GM21717 (cell line): ENCODE data around the gene AATK.

Experiments
- ATAC-seq: cut with Tn5 transposase; IDR thresholded peaks from one replicate; pipeline ENCODE4 v1.9.1; 2021; ENCODE audit warnings: mild to moderate bottlenecking, moderate library complexity; ENCODE audit not compliant: unreplicated experiment

The AATK gene

GRCh38 chr17:81129289-81129688 lies 36.7 kb downstream of the AATK start:
- no peak for ATAC-seq

GRCh38 chr17:81128774-81129173 lies 37.2 kb downstream of the AATK start:
- no peak for ATAC-seq

GRCh38 chr17:81128338-81128737 lies 37.7 kb downstream of the AATK start:
- no peak for ATAC-seq

GRCh38 chr17:81127526-81128177 lies 38.4 kb downstream of the AATK start:
- no peak for ATAC-seq

- no peak for ATAC-seq
These were observed 38.9 kb downstream of the AATK start for GRCh38 chr17:81127133-81127455.

GRCh38 chr17:81126281-81127132 lies 39.5 kb downstream of the AATK start:
- no peak for ATAC-seq

- ATAC-seq, result no peak
These were observed 40.4 kb downstream of the AATK start for GRCh38 chr17:81125573-81126081.

GRCh38 chr17:81124377-81124776 lies 41.6 kb downstream of the AATK start:
- ATAC-seq, result no peak

GRCh38 chr17:81123052-81124048 lies 42.7 kb downstream of the AATK start:
- ATAC-seq, result no peak

- ATAC-seq, result no peak
These were observed 43.9 kb downstream of the AATK start for GRCh38 chr17:81121841-81122733.

- ATAC-seq, result no peak
These were observed 45.1 kb downstream of the AATK start for GRCh38 chr17:81120695-81121621.

GRCh38 chr17:81120149-81120484 lies 45.9 kb downstream of the AATK start:
- ATAC-seq, result no peak

GRCh38 chr17:81119223-81120148 lies 46.5 kb downstream of the AATK start:
- ATAC-seq, result no peak

- ATAC-seq, result no peak
These were observed 47.5 kb downstream of the AATK start for GRCh38 chr17:81118308-81119221.

- no peak for ATAC-seq
These were observed 48.3 kb downstream of the AATK start for GRCh38 chr17:81117672-81118198.

GRCh38 chr17:81116704-81117103 lies 49.3 kb downstream of the AATK start:
- ATAC-seq, result no peak
